Prostate gland (tissue), 2 donors: Measurements from ENCODE around the gene PSMD6.

ENCODE experiments used
- CTCF ChIP-seq, 4 experiments: fragments of 200-600 bp in 2 of 4; fragments of 450-650 bp in 2 of 4; sonication (generic) in 2 of 4; IDR thresholded peaks; 1 replicate in 3 of 4; 2 replicates in 1 of 4; pipeline ENCODE4 v1.5.1; 2016 to 2019; ENCODE audit warnings: antibody characterized with exemption in 4 of 4, mild to moderate bottlenecking in 2 of 4, moderate library complexity in 2 of 4
- POLR2A ChIP-seq: fragments of 450-650 bp; IDR thresholded peaks from one replicate; pipeline ENCODE4 v1.6.1; 2016; ENCODE audit warnings: antibody characterized with exemption, mild to moderate bottlenecking

DNA sequence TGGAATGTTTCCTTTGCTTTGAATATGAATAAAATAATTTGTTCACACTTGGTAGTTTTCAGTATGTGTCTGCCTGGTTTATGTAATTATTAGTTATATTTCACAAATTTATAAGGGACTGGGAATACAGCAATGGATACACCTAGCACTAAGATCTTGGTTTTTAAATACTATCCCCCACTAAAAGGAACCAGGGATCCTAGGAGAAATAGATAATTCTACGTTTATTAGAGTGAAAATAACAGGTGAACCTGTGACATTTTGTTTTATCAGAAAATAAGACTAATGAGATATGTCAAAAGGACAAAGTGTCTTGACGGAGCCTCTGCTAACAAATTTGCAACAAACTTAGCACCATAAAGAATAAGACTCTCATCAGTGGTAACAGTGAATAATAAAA, 3.4 kb downstream of the PSMD6 start:
- TF ChIP-seq POLR2A (no peak), CTCF (IDR thresholded peaks at IDR 0.05) (no peak)
